WTC11 (cell line): ENCODE data around the gene CPAMD8. TPM values are rescaled to one million over a fixed set of nuclear protein-coding genes. Genes with fewer than 3 reads are reported as not detected.

ENCODE experiments used
- ATAC-seq: fragments of 200-7000 bp; cut with Tn5 transposase; 2 replicates; pipeline ENCODE4 v1.10.0; 2021; ENCODE audit warnings: mild to moderate bottlenecking, moderate library complexity
- CTCF ChIA-PET: fragments of 300-600 bp; sonication (Branson Sonifier 250); formaldehyde crosslinking; loops from one replicate; lab custom pipeline; 2021; ENCODE audit warnings: antibody characterized with exemption; lab: Charles Lee
- POLR2A ChIA-PET: fragments of 350-600 bp; sonication (Branson Sonifier 250); formaldehyde crosslinking; loops from one replicate; lab custom pipeline; 2021; ENCODE audit warnings: antibody characterized with exemption; lab: Charles Lee
- DNase-seq: peaks from one replicate; pipeline ENCODE4 v3.0.0; 2021; ENCODE audit warnings: low spot score
- H3K27ac Mint-ChIP-seq: 2 replicates; pipeline ENCODE4 v1.8.0; 2021; ENCODE audit warnings: mixed read lengths
- H3K27me3 Mint-ChIP-seq: 2 replicates; pipeline ENCODE4 v1.8.0; 2021; ENCODE audit warnings: low read depth, mild to moderate bottlenecking, moderate library complexity, mixed read lengths
- H3K36me3 Mint-ChIP-seq: 2 replicates; pipeline ENCODE4 v1.8.0; 2021; ENCODE audit warnings: mixed read lengths
- H3K4me1 Mint-ChIP-seq: 2 replicates; pipeline ENCODE4 v1.8.0; 2022; ENCODE audit warnings: mixed read lengths
- H3K4me3 Mint-ChIP-seq: 2 replicates; pipeline ENCODE4 v1.8.0; 2021; ENCODE audit warnings: mild to moderate bottlenecking, moderate library complexity, mixed read lengths
- H3K9me3 Mint-ChIP-seq: 2 replicates; pipeline ENCODE4 v1.8.0; 2021; ENCODE audit warnings: mixed read lengths
- ATF1 ChIP-seq: sonication (generic); formaldehyde crosslinking; IDR thresholded peaks from 2 replicates; pipeline ENCODE4 v1.8.1; 2023; ENCODE audit warnings: mild to moderate bottlenecking, moderate library complexity, missing genetic modification reagents
- CBFB ChIP-seq: sonication (generic); formaldehyde crosslinking; IDR thresholded peaks from 2 replicates; pipeline ENCODE4 v1.8.1; 2022; ENCODE audit warnings: mild to moderate bottlenecking, low read depth, missing genetic modification reagents
- EMX1 ChIP-seq: fragments of 250-450 bp; sonication (Bioruptor Pico); IDR thresholded peaks from 2 replicates; pipeline ENCODE4 v1.8.0; 2021; ENCODE audit warnings: mild to moderate bottlenecking
- GABPB1 ChIP-seq: sonication (generic); formaldehyde crosslinking; IDR thresholded peaks from 2 replicates; pipeline ENCODE4 v1.8.1; 2023; ENCODE audit warnings: mild to moderate bottlenecking, missing genetic modification reagents
- NR1H2 ChIP-seq: sonication (generic); formaldehyde crosslinking; IDR thresholded peaks from 2 replicates; pipeline ENCODE4 v1.9.0; 2021; ENCODE audit warnings: mild to moderate bottlenecking, moderate library complexity, missing genetic modification reagents
- NR3C1 ChIP-seq: sonication (generic); formaldehyde crosslinking; conservative IDR thresholded peaks from 2 replicates; pipeline ENCODE4 v1.8.1; 2023; ENCODE audit warnings: low read depth, mild to moderate bottlenecking, missing genetic modification reagents
- PRRX2 ChIP-seq: fragments of 250-450 bp; sonication (Bioruptor Pico); IDR thresholded peaks from 2 replicates; pipeline ENCODE4 v1.8.0; 2021; ENCODE audit warnings: mild to moderate bottlenecking
- SP1 ChIP-seq: sonication (generic); formaldehyde crosslinking; conservative IDR thresholded peaks from 2 replicates; pipeline ENCODE4 v1.8.1; 2022; ENCODE audit warnings: missing genetic modification reagents
- ZNF219 ChIP-seq: sonication (generic); formaldehyde crosslinking; IDR thresholded peaks from 2 replicates; pipeline ENCODE4 v1.8.0; 2023; ENCODE audit warnings: missing genetic modification reagents, mild to moderate bottlenecking, borderline replicate concordance
- ZNF396 ChIP-seq: fragments of 250-450 bp; sonication (Bioruptor Pico); IDR thresholded peaks from 2 replicates; pipeline ENCODE4 v1.8.0; 2021; ENCODE audit warnings: mild to moderate bottlenecking, moderate library complexity, borderline replicate concordance
- ZNF423 ChIP-seq: fragments of 250-450 bp; sonication (Bioruptor Pico); IDR thresholded peaks from 2 replicates; pipeline ENCODE4 v2.1.2; 2022; ENCODE audit warnings: mild to moderate bottlenecking, moderate library complexity
- total RNA-seq: library from RNA; stranded (reverse); gene quantifications from 3 replicates; pipeline ENCODE4 v1.2.3, GENCODE V29; 2021
- TF ChIP-seq, protein P1 (sequence below): fragments of 250-450 bp; sonication (Bioruptor Pico); IDR thresholded peaks from 2 replicates; pipeline ENCODE4 v1.9.0; 2021; ENCODE audit warnings: mild to moderate bottlenecking
- TF ChIP-seq, protein P2 (sequence below): fragments of 250-450 bp; sonication (Bioruptor Pico); IDR thresholded peaks from 2 replicates; pipeline ENCODE4 v1.9.0; 2021; ENCODE audit warnings: mild to moderate bottlenecking
- TF ChIP-seq, protein P3 (sequence below): fragments of 250-450 bp; sonication (Bioruptor Pico); IDR thresholded peaks from 2 replicates; pipeline ENCODE4 v1.9.0; 2021; ENCODE audit warnings: mild to moderate bottlenecking, borderline replicate concordance
- TF ChIP-seq, protein P4 (sequence below): sonication (generic); formaldehyde crosslinking; IDR thresholded peaks from 2 replicates; pipeline ENCODE4 v1.8.0; 2022; ENCODE audit warnings: mild to moderate bottlenecking, missing genetic modification reagents
- TF ChIP-seq, protein P5 (sequence below): fragments of 250-450 bp; sonication (Bioruptor Pico); IDR thresholded peaks from 2 replicates; pipeline ENCODE4 v2.1.2; 2022; ENCODE audit warnings: mild to moderate bottlenecking, moderate library complexity
- TF ChIP-seq, protein P6 (sequence below): sonication (generic); formaldehyde crosslinking; IDR thresholded peaks from 2 replicates; pipeline ENCODE4 v1.8.0; 2022; ENCODE audit warnings: missing genetic modification reagents
- TF ChIP-seq, protein P7 (sequence below): fragments of 250-450 bp; sonication (Bioruptor Pico); IDR thresholded peaks from 2 replicates; pipeline ENCODE4 v1.8.0; 2021; ENCODE audit warnings: mild to moderate bottlenecking

The CPAMD8 gene
- total RNA-seq, 1 experiment from 2014 or later, result 6.9 TPM

DNA sequence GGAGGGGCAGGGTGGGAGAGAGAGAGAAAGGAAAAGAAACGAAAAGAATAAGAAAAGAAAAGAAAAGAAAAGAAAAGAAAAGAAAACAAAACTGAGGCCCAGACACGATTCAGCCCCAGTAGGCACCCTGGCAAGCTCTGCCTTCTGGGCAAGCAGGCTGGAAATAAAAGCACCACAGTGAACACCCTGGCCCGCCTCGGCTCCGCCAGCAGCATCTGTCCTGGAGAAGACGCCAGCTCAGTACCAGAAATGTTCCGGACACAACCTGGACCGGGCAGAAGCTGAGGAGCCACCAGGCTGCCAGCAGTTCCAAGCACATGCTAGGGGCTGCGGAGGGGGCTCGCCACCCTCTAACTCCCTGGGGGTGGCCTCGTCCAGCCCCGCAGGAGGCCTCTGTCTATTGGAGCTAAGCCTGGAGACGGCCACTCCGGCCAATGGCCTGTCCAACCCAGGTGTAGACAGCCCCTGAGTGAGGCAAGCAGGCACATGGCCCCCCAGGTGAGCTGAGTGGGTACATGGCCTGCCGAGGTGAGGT is 11.4 kb upstream of the CPAMD8 start (continued):
- TF ChIP-seq, protein P1, sequence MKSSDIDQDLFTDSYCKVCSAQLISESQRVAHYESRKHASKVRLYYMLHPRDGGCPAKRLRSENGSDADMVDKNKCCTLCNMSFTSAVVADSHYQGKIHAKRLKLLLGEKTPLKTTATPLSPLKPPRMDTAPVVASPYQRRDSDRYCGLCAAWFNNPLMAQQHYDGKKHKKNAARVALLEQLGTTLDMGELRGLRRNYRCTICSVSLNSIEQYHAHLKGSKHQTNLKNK (CRISPR knock-in tag), result no peak

DNA sequence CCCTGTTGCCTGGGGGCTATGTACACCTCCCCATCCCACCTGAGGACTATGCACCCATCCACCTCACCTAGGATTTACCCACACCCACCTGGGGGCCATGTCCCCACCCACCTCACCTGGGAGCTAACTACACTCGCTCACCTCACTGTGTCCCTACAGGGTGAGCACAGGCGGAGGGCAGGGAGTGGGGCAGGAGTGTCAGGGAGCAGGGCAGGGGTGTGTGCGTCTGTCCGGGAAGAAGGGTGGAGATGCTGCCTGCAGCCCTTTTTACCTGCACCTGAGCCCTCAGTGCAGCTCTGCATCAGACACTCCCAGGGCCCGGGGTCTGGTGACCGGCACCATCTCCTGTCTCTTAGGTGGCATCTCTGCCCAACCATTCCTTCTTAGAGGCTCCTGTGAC is 10.6 kb upstream of the CPAMD8 start:
- Mint-ChIP-seq H3K27ac (no peak overlapping the region), H3K4me3 (no peak overlapping the region)
- no peak for DNase-seq
- TF ChIP-seq ZNF396 (no peak), CBFB (CRISPR knock-in tag) (no peak)
- TF ChIP-seq, protein P2, sequence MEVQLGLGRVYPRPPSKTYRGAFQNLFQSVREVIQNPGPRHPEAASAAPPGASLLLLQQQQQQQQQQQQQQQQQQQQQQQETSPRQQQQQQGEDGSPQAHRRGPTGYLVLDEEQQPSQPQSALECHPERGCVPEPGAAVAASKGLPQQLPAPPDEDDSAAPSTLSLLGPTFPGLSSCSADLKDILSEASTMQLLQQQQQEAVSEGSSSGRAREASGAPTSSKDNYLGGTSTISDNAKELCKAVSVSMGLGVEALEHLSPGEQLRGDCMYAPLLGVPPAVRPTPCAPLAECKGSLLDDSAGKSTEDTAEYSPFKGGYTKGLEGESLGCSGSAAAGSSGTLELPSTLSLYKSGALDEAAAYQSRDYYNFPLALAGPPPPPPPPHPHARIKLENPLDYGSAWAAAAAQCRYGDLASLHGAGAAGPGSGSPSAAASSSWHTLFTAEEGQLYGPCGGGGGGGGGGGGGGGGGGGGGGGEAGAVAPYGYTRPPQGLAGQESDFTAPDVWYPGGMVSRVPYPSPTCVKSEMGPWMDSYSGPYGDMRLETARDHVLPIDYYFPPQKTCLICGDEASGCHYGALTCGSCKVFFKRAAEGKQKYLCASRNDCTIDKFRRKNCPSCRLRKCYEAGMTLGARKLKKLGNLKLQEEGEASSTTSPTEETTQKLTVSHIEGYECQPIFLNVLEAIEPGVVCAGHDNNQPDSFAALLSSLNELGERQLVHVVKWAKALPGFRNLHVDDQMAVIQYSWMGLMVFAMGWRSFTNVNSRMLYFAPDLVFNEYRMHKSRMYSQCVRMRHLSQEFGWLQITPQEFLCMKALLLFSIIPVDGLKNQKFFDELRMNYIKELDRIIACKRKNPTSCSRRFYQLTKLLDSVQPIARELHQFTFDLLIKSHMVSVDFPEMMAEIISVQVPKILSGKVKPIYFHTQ (CRISPR knock-in tag), result no peak
- TF ChIP-seq, all 79 proteins: peak for 0
- ChIA-PET CTCF (interaction anchor here (1.0 kb wide), 1 partner anchor 15 kb away, joined by 3 read pairs; no protein-coding TSS in a partner anchor), POLR2A (no interaction called here)
- Mint-ChIP-seq H3K27me3 (no peaks in the 10 kb centered on the region; the same call in 1 of the 2 replicates), H3K4me1 (no peaks in the 10 kb centered on the region), H3K36me3 (no peaks in the 10 kb centered on the region), H3K9me3 (peaks cover 3% of the 10 kb centered on the region; the same call in 1 of the 2 replicates)
- ATAC-seq, result no peak

DNA sequence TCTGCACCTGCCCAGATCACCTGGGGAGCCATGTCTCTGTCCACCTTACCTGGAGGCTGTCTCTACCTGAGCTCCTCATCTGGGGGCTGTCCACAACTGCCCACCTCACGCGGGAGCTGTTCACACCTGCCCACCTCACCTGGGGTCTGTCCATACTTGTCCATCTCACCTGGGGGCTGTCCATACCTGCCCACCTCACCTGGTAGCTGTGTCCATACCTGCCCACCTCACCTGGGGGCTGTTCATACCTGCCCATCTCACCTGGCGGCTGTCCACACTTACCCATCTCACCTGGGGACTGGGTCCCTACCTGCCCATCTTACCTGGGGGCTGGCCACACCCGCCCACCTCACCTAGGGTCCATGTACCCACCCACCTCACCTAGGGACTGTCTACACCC is 10.0 kb upstream of the CPAMD8 start:
- POLR2A ChIA-PET, result no interaction called here
- Mint-ChIP-seq H3K4me1 (no peaks in the 10 kb centered on the region), H3K9me3 (peaks cover 3% of the 10 kb centered on the region; the same call in 1 of the 2 replicates), H3K27me3 (no peaks in the 10 kb centered on the region; the same call in 1 of the 2 replicates), H3K27ac (no peak overlapping the region), H3K36me3 (no peaks in the 10 kb centered on the region), H3K4me3 (no peak overlapping the region)
- no peak for DNase-seq
- CTCF ChIA-PET, result interaction anchor here (1.0 kb wide), 2 partner anchors 15 to 16 kb away, joined by 3 to 4 read pairs; no protein-coding TSS in a partner anchor
- TF ChIP-seq, protein P3, sequence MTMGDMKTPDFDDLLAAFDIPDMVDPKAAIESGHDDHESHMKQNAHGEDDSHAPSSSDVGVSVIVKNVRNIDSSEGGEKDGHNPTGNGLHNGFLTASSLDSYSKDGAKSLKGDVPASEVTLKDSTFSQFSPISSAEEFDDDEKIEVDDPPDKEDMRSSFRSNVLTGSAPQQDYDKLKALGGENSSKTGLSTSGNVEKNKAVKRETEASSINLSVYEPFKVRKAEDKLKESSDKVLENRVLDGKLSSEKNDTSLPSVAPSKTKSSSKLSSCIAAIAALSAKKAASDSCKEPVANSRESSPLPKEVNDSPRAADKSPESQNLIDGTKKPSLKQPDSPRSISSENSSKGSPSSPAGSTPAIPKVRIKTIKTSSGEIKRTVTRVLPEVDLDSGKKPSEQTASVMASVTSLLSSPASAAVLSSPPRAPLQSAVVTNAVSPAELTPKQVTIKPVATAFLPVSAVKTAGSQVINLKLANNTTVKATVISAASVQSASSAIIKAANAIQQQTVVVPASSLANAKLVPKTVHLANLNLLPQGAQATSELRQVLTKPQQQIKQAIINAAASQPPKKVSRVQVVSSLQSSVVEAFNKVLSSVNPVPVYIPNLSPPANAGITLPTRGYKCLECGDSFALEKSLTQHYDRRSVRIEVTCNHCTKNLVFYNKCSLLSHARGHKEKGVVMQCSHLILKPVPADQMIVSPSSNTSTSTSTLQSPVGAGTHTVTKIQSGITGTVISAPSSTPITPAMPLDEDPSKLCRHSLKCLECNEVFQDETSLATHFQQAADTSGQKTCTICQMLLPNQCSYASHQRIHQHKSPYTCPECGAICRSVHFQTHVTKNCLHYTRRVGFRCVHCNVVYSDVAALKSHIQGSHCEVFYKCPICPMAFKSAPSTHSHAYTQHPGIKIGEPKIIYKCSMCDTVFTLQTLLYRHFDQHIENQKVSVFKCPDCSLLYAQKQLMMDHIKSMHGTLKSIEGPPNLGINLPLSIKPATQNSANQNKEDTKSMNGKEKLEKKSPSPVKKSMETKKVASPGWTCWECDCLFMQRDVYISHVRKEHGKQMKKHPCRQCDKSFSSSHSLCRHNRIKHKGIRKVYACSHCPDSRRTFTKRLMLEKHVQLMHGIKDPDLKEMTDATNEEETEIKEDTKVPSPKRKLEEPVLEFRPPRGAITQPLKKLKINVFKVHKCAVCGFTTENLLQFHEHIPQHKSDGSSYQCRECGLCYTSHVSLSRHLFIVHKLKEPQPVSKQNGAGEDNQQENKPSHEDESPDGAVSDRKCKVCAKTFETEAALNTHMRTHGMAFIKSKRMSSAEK, result no peak
- TF ChIP-seq, protein P4, sequence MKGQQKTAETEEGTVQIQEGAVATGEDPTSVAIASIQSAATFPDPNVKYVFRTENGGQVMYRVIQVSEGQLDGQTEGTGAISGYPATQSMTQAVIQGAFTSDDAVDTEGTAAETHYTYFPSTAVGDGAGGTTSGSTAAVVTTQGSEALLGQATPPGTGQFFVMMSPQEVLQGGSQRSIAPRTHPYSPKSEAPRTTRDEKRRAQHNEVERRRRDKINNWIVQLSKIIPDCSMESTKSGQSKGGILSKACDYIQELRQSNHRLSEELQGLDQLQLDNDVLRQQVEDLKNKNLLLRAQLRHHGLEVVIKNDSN, result no peak
- no peak for TF ChIP-seq PRRX2
- TF ChIP-seq, protein P5, sequence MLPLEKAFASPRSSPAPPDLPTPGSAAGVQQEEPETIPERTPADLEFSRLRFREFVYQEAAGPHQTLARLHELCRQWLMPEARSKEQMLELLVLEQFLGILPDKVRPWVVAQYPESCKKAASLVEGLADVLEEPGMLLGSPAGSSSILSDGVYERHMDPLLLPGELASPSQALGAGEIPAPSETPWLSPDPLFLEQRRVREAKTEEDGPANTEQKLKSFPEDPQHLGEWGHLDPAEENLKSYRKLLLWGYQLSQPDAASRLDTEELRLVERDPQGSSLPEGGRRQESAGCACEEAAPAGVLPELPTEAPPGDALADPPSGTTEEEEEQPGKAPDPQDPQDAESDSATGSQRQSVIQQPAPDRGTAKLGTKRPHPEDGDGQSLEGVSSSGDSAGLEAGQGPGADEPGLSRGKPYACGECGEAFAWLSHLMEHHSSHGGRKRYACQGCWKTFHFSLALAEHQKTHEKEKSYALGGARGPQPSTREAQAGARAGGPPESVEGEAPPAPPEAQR (CRISPR knock-in tag), result no peak
- no peak for TF ChIP-seq ZNF423 (CRISPR knock-in tag)
- no peak for TF ChIP-seq EMX1 (CRISPR knock-in tag)
- TF ChIP-seq SP1, result no peak
- TF ChIP-seq ATF1 (CRISPR knock-in tag), result no peak
- no peak for TF ChIP-seq NR1H2 (CRISPR knock-in tag)
- no peak for TF ChIP-seq ZNF219
- TF ChIP-seq, protein P6, sequence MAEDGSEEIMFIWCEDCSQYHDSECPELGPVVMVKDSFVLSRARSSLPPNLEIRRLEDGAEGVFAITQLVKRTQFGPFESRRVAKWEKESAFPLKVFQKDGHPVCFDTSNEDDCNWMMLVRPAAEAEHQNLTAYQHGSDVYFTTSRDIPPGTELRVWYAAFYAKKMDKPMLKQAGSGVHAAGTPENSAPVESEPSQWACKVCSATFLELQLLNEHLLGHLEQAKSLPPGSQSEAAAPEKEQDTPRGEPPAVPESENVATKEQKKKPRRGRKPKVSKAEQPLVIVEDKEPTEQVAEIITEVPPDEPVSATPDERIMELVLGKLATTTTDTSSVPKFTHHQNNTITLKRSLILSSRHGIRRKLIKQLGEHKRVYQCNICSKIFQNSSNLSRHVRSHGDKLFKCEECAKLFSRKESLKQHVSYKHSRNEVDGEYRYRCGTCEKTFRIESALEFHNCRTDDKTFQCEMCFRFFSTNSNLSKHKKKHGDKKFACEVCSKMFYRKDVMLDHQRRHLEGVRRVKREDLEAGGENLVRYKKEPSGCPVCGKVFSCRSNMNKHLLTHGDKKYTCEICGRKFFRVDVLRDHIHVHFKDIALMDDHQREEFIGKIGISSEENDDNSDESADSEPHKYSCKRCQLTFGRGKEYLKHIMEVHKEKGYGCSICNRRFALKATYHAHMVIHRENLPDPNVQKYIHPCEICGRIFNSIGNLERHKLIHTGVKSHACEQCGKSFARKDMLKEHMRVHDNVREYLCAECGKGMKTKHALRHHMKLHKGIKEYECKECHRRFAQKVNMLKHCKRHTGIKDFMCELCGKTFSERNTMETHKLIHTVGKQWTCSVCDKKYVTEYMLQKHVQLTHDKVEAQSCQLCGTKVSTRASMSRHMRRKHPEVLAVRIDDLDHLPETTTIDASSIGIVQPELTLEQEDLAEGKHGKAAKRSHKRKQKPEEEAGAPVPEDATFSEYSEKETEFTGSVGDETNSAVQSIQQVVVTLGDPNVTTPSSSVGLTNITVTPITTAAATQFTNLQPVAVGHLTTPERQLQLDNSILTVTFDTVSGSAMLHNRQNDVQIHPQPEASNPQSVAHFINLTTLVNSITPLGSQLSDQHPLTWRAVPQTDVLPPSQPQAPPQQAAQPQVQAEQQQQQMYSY (CRISPR knock-in tag), result no peak
- TF ChIP-seq GABPB1, result no peak
- TF ChIP-seq NR3C1 (CRISPR knock-in tag), result no peak
- TF ChIP-seq, protein P7, sequence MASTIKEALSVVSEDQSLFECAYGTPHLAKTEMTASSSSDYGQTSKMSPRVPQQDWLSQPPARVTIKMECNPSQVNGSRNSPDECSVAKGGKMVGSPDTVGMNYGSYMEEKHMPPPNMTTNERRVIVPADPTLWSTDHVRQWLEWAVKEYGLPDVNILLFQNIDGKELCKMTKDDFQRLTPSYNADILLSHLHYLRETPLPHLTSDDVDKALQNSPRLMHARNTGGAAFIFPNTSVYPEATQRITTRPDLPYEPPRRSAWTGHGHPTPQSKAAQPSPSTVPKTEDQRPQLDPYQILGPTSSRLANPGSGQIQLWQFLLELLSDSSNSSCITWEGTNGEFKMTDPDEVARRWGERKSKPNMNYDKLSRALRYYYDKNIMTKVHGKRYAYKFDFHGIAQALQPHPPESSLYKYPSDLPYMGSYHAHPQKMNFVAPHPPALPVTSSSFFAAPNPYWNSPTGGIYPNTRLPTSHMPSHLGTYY (CRISPR knock-in tag), result no peak
- no peak for ATAC-seq
